Measurements from ENCODE around the gene CIRBP. TPM values are rescaled to one million over a fixed set of nuclear protein-coding genes. Genes with fewer than 3 reads are reported as not detected.
A peak's percentile ranks its signal among the peaks of the same experiment; 100 is the strongest.

CIRBP gene
- total RNA-seq, 1 experiment from 2014 or later: 287 TPM

DNA sequence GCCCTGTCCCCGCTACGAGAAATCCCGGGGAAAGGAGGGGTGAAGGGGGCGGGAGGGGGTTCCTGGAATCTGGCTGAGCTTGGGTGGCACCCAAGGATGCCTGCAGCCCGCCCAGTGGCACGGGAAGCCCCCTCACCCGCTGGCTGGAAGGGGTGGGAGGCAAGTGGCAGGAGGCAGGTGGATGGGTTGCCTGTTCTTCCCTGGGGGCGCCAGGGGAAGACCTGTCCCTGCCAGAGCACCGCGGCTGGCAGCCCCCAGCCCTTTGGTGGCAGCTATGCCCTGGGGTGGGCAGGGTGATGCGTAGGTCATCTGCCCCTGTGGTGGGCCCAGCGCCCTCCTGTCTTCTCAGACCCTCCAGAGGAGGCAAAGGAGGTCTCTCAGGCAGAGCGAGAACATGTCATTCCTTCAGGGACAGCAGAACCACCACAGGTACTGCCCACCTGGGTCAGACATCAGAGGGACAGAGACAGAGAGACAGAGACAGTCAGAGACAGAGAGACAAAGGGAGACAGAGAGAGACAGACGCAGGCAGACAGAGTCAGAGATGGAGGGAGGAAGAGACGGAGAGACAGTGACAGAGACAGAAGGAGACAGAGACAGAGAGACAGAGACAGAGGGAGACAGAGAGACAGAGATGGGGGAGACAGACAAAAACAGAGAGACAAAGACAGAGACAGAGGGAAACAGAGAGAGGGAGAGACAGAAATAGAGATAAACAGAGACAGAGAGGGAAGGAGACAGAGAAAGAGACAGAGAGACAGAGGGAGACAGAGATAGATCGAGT, 53.3 kb downstream of the CIRBP start:
- H3K27me3 ChIP-seq (replicated peaks; ENCODE audit: insufficient read depth, low read depth, low read length, poor library complexity): no peaks in the 10 kb centered on the region
- peaks cover 16% of the 10 kb centered on the region for H3K4me1 ChIP-seq (ENCODE audit: insufficient read depth, low read length, poor library complexity, severe bottlenecking)
- DNase-seq (ENCODE audit: low spot score): no peak
- POLR2A ChIA-PET (ENCODE audit: low non-redundant PET): no interaction called here
- H3K36me3 ChIP-seq (ENCODE audit: insufficient read depth, low read length, poor library complexity, severe bottlenecking): no peaks in the 10 kb centered on the region
- no TSS peak for BruUV-seq (replicated peaks)
- CTCF ChIA-PET: no interaction called here
- H3K9me3 ChIP-seq (ENCODE audit: low read depth, low read length, poor library complexity, severe bottlenecking): no peaks in the 10 kb centered on the region
- no peak overlapping the region for H3K4me3 ChIP-seq (ENCODE audit: low read depth, low read length, poor library complexity, severe bottlenecking)
- H3K27ac ChIP-seq (ENCODE audit: low read depth, low read length, poor library complexity, severe bottlenecking): no peak overlapping the region
- TF ChIP-seq CTCF (conservative IDR thresholded peaks at IDR 0.05; ENCODE audit: low read depth, low read length) (no peak), EZH2 (IDR thresholded peaks at IDR 0.05; ENCODE audit: borderline replicate concordance, low read depth, low read length, poor library complexity, severe bottlenecking) (no peak)
- intact Hi-C loops (cut with micrococcal nuclease; ENCODE audit: unreplicated experiment): no loop called here

- ChIA-PET POLR2A (ENCODE audit: low non-redundant PET) (no interaction called here), CTCF (interaction anchor here (0.6 kb wide), 1 partner anchor 288 kb away, joined by 3 read pairs; no protein-coding TSS in a partner anchor)
- H3K9me3 ChIP-seq (ENCODE audit: low read depth, low read length, poor library complexity, severe bottlenecking): no peaks in the 10 kb centered on the region
- no peak for DNase-seq (ENCODE audit: low spot score)
- H3K27ac ChIP-seq (ENCODE audit: low read depth, low read length, poor library complexity, severe bottlenecking): no peak overlapping the region
- TF ChIP-seq EZH2 (IDR thresholded peaks at IDR 0.05; ENCODE audit: borderline replicate concordance, low read depth, low read length, poor library complexity, severe bottlenecking) (no peak), CTCF (conservative IDR thresholded peaks at IDR 0.05; ENCODE audit: low read depth, low read length) (no peak)
- intact Hi-C loops (cut with micrococcal nuclease; ENCODE audit: unreplicated experiment): no loop called here
- no peaks in the 10 kb centered on the region for H3K36me3 ChIP-seq (ENCODE audit: insufficient read depth, low read length, poor library complexity, severe bottlenecking)
- peak overlapping the region; percentile 39 for H3K4me3 ChIP-seq (ENCODE audit: low read depth, low read length, poor library complexity, severe bottlenecking)
- BruUV-seq (replicated peaks): no TSS peak
- no peaks in the 10 kb centered on the region for H3K27me3 ChIP-seq (replicated peaks; ENCODE audit: insufficient read depth, low read depth, low read length, poor library complexity)
- H3K4me1 ChIP-seq (ENCODE audit: insufficient read depth, low read length, poor library complexity, severe bottlenecking): peaks cover 7% of the 10 kb centered on the region
Measured at GRCh38 chr19:1324249-1324805, 55.2 kb downstream of the CIRBP start.

Other genes starting within 250 kb of the CIRBP start
- gene TMEM259, start 248.2 kb upstream of the CIRBP start, total RNA-seq (2021): 151 and 170 TPM in 2 replicates
- gene RNU6-2, start 247.8 kb upstream of the CIRBP start, total RNA-seq (2021): not detected in 2 replicates
- gene CNN2, start 242.7 kb upstream of the CIRBP start, total RNA-seq (2021): 112 and 146 TPM in 2 replicates
- gene ABCA7, start 229.2 kb upstream of the CIRBP start, total RNA-seq (2021): 12.0 and 21.2 TPM in 2 replicates
- gene ARHGAP45, start 202.2 kb upstream of the CIRBP start, total RNA-seq (2021): 3.2 and 3.4 TPM in 2 replicates
- 342 and 343 TPM in 2 replicates for gene POLR2E, start 174.0 kb upstream of the CIRBP start, total RNA-seq (2021)
- gene GPX4, start 165.3 kb upstream of the CIRBP start, total RNA-seq (2021): 368 and 435 TPM in 2 replicates
- 46.9 and 51.8 TPM in 2 replicates for gene SBNO2, start 95.1 kb upstream of the CIRBP start, total RNA-seq (2021)
- gene STK11, start 63.6 kb upstream of the CIRBP start, total RNA-seq (2021): 64.9 and 73.2 TPM in 2 replicates
- 13.3 and 15.0 TPM in 2 replicates for gene CBARP, start 31.3 kb upstream of the CIRBP start, total RNA-seq (2021)
- 237 and 250 TPM in 2 replicates for gene ATP5F1D, start 27.6 kb upstream of the CIRBP start, total RNA-seq (2021)
- 156 and 169 TPM in 2 replicates for gene MIDN, start 20.7 kb upstream of the CIRBP start, total RNA-seq (2021)
- gene FAM174C, start 6.2 kb downstream of the CIRBP start, total RNA-seq (2021): 69.4 and 88.6 TPM in 2 replicates
- gene EFNA2, start 16.5 kb downstream of the CIRBP start, total RNA-seq (2021): 0.64 and 0.68 TPM in 2 replicates
- 101 and 111 TPM in 2 replicates for gene NDUFS7, start 114.6 kb downstream of the CIRBP start, total RNA-seq (2021)
- gene GAMT, start 132.2 kb downstream of the CIRBP start, total RNA-seq (2021): 18.8 and 28.5 TPM in 2 replicates
- gene DAZAP1, start 138.3 kb downstream of the CIRBP start, total RNA-seq (2021): 222 and 229 TPM in 2 replicates
- gene RPS15, start 169.1 kb downstream of the CIRBP start, total RNA-seq (2021): 1,685 and 1,696 TPM in 2 replicates
- gene APC2, start 180.8 kb downstream of the CIRBP start, total RNA-seq (2021): 1.3 and 1.9 TPM in 2 replicates
- 35.0 and 37.1 TPM in 2 replicates for gene C19orf25, start 209.9 kb downstream of the CIRBP start, total RNA-seq (2021)
- gene PCSK4, start 221.0 kb downstream of the CIRBP start, total RNA-seq (2021): 7.2 and 11.1 TPM in 2 replicates
- 4.7 and 6.8 TPM in 2 replicates for gene REEP6, start 221.8 kb downstream of the CIRBP start, total RNA-seq (2021)
- gene ADAMTSL5, start 243.7 kb downstream of the CIRBP start, total RNA-seq (2021): 0.59 and 0.86 TPM in 2 replicates

Data from A673 (cell line).